ENCODE results near the gene B3GAT3.
A peak's percentile ranks its signal among the peaks of the same experiment; 100 is the strongest.
"Not testable (repeated sequence)": the region's sequence is repeated elsewhere in the genome, so short reads cannot be mapped to it uniquely, and the experiment has no call there.

B3GAT3 gene

DNA sequence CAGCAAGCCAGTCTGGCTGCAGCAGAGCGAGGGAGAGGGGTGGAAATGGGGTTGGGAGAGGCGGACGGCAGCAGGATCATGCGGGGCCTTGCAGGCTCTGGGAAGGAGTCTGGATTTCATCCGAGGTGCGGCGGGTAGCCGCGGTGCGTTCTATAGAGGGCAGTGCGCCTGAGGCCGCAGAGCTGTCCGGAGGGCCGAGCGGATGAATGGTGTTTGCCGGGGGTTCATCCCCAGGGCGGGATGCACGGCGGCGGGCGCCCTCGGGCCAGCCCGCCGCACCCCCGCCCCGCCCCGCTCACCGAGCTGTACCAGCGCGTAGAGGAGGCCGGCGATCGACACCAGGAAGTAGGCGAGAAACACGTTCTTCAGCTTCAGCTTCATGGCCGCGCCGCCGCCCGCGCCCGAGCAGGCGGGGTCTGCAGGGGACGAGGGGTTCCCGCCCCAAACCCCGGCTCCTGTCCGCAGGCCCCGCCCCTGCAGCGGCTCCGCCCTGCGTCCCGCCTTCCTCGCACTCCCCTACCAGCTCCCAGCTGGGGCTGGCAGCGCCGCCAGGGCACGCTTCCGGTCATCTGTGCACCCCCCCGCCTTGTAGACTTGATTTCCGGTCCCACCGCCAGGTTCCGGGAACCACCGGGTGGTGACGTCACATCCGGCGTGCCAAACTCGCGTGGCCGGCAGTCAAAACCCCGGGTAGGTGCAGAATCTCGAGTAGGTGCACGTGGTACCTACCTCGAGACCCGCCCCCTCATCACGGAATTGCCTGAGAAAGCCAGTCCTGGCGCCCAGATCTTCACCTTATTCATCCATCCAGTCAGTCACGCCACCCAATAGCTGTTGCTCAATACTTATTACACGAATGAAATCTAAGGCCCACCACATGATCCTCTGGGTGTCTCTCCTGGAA is at the start of gene B3GAT3:
Gene B3GAT3, minus strand, starts transcription at position 420 of the 904 bp plus-strand sequence. Its CDS starts 39 bp downstream, at position 381.
- DNase-seq (ENCODE audit: low read depth in 3 of 3, low spot score in 1 of 3) = peak; percentile 87 to 90 (median 89)

DNA sequence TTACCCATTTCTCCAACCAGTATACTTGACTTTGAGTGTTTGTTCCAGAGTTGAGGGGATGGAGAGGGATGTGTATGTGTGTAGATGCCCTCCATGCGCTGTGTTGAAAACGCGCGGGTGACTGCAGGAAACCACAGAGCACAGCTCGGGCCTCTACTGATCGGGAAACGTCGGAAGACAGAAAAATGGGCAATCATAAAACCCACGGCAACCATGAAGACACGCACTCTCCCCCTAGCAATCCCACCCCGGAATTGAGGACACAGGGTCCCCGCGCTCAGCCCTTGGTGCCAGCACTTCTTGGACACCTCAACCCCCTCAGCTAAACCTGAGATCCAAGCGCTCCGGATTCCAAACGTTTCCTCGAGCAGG is 49.4 kb upstream of the B3GAT3 start:
- DNase-seq (ENCODE audit: low read depth in 3 of 3, low spot score in 1 of 3) = no peak

DNA sequence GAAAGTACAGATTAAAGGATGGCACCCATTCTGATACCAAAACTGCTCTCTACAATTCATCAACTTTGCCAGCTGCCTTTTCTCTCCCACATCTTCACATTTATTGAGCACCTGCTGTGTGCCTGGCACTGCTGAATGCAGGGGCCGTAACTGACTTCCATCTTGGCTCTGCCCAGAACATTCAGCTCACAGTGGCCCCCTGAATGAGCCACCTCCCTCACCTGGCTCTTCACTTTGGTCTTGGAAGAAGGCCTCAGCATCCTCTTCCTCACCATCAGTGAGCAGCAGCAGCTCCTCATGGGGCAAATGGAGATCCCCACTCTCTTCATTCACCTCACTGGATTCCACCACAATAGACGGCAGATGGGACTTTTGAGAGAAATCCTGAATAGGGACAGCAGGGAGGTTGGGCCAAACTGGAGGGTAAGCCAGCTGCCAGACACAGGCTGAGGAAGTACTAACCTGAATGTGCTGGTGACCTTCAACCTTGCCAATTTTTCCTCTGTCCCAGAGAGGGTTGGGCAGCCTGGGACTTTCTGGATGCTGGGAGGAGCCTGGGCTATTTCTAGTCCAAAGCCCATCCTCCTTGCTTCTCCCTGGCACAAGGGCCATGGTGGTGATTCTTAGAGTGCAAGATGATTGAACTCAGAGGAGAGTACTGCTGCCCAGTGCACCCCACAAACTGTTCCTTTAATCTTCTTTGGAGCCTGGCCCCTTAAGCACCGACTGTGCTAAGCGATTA is 47.8 kb upstream of the B3GAT3 start:
- no peak for DNase-seq (ENCODE audit: low read depth in 3 of 3, low spot score in 1 of 3)

DNA sequence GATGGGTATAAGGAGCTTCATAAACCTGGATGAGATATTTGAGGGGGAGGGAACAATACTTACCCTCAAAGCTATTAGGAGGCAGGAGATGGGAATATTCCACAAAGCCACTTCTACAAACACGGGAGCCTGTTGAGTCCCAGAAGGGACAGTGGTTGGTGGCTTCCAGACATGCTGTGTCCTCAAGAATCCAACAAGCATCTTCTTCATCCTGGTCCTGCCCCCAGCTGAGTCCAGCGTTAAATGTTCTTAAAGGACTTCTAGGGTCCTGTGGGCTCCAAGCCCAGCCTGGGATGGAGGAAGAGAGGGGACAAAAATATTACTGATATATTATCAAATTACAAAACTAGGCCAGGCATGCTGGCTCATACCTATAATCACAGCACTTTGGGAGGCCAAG is 45.7 kb upstream of the B3GAT3 start:
- DNase-seq (ENCODE audit: low read depth in 3 of 3, low spot score in 1 of 3) = no peak

DNA sequence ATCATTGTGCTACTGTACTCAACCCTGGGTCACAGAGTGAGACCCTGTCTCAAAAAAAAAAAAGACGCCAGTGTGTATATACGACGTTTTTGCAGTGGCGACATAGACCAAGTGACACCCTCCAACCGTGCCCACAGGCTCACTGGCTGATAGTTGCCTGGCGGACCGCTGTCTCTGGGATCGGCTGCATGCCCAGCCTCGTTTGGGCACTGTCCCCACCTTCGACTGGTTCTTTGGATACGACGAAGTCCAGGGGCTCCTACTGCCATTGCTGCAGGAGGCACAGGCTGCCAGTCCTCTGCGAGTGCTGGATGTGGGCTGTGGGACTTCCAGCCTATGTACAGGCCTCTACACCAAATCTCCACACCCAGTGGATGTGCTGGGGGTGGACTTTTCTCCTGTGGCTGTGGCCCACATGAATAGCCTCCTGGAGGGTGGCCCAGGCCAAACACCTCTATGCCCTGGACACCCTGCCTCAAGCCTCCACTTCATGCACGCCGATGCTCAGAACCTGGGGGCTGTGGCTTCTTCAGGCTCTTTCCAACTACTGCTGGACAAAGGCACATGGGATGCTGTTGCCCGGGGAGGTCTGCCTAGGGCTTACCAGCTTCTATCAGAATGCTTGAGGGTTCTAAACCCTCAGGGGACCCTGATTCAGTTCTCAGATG is 44.6 kb upstream of the B3GAT3 start:
- DNase-seq (ENCODE audit: low read depth in 3 of 3, low spot score in 1 of 3) = no peak

DNA sequence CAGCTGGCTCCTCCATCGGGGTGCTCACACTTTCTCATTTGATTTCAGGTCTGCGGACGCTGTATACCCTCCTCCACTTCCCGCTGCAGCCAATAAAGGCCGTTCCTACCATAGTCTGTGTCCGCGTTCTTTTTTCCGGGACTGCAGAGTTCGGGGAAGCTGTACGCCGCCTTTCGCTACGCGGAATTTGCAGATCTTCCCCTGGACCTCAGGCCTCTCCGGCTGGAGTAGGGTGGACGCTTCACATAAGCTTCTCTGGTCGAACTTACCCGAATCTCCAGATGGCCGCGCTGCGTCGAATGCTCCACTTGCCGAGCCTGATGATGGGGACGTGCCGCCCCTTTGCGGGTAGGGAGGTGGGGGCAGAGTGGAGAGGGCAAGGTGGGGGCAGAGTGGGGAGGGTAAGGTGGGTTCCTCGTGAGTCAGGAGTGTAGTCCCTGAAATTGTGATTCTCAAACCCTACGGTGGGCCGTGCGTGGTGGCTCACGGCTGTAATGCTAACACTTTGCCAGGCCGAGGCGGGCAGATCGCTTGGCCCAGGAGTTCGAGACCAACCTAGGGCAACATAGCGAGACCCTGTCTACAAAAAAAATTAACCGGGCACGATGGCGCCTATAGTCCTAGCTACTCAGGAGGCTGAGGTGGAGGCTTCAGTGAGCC is 43.9 kb upstream of the B3GAT3 start:
- DNase-seq (ENCODE audit: low read depth in 3 of 3, low spot score in 1 of 3) = peak in 2 of 3 donors; percentile 27 to 50

DNA sequence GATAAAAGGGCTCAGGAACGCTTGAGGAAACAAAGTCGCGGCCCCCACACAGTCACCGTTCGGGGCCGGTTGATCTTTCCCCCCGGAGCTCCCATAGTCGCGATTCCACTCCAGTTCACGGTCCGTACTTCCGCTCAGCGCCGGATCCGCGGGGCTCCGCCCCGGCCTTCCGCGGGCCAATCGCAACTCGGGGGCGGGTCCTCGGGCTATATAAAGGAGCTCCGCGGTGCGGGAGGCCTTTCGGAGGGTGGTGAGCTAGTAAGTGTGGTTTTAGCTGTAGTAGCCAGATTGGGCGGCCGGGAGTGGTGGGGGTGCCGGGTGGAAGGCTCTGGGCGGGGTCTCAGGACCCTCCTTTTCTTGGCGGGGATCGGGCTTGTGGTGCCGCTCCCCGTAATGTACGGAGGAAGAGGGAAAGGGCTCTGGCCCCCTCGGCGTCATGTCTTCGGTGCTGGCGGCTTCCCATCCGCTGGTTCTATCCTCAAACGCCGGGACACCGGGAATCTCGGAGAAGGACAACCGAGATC is 43.4 kb upstream of the B3GAT3 start, which contains the start of the genes C11orf98 and CSKMT:
Gene C11orf98, minus strand, starts transcription at position 136 of the 524 bp plus-strand sequence. Its CDS starts 41 bp downstream, at position 95.
Gene CSKMT, plus strand, starts transcription at position 238 of the 524 bp plus-strand sequence. CDS start 568 bp downstream, outside the sequence.
- DNase-seq (ENCODE audit: low read depth in 3 of 3, low spot score in 1 of 3) = peak; percentile 90 to 95 (median 95)

DNA sequence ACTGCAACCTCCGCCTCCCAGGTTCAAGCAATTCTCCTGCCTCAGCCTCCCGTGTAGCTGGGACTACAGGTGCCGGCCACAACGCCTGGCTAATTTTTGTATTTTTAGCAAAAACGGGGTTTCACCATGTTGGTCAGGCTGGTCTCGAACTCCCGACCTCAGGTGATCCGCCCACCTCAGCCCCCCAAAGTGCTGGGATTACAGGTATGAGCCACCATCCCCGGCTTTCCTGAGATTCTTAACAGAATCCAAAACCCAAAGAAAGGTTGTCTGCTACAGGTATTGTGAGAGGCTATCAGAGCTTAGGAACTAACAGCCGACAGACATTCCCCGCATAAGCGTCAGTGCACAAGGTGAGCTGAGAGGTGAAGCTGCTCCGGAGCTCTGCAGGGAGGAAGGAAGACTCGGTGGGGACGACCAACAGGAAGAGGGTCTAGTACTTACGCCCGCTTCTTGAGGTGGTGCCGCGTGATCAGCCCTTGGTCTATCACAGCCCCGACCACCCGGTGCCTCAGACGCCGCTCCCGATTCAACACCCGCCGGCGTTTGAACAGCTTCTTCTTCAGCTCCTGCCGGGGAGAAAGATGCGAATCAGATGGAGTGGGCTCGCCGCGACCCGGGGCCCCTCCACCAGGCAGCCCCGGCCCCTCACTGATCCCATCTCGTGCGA is 42.8 kb upstream of the B3GAT3 start:
- peak in 1 of 3 donors; percentile 19 for DNase-seq (ENCODE audit: low read depth in 3 of 3, low spot score in 1 of 3)

DNA sequence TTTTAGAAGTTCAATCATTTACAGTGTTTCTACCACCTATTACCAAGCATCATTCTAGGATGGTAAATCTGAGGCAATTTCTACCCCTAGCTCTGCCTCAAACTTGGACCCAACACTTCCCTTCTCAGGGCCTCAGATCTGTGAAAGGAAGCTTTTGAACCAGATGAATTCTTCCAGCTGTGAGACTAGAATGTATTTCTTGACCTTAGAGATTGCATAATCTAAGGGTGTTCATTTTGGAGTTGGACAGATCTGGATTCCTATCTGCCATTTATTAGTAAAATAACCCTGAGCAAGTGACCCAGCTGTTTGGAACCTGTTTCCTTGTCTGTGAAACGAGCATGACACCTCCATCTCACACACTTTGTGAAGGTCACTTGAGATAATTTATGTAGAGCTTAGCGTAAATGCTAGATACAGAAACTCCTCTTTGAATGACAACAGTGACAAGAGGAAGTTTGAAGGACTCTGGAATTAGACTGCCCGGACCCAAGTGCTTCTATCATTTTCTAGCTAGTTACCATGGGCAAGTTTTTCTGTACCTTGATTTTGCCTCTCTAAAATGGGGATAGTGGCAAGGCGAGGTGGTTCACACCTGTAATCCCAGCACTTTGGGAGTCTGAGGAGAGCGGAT is 35.1 kb upstream of the B3GAT3 start:
- no peak for DNase-seq (ENCODE audit: low read depth in 3 of 3, low spot score in 1 of 3)

DNA sequence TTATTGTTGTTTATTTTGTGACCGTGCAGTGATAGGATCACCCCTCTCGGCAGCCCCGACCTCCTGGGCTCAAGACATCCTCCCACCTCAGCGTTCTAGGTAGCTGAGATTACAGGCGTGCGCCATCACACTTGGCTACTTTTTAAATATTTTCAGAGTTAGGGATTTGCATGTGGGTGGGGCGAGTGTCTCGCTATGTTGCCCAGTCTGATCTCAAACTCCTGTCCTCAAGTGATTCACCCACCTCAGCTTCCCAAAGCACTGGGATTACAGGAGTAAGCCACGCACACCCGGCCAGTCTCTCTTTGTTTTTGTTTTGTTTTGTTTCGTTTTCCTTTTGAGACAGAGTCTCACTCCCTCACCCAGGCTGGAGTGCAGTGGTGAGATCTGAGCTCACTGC is 32.5 kb upstream of the B3GAT3 start:
- no peak for DNase-seq (ENCODE audit: low read depth in 3 of 3, low spot score in 1 of 3)

DNA sequence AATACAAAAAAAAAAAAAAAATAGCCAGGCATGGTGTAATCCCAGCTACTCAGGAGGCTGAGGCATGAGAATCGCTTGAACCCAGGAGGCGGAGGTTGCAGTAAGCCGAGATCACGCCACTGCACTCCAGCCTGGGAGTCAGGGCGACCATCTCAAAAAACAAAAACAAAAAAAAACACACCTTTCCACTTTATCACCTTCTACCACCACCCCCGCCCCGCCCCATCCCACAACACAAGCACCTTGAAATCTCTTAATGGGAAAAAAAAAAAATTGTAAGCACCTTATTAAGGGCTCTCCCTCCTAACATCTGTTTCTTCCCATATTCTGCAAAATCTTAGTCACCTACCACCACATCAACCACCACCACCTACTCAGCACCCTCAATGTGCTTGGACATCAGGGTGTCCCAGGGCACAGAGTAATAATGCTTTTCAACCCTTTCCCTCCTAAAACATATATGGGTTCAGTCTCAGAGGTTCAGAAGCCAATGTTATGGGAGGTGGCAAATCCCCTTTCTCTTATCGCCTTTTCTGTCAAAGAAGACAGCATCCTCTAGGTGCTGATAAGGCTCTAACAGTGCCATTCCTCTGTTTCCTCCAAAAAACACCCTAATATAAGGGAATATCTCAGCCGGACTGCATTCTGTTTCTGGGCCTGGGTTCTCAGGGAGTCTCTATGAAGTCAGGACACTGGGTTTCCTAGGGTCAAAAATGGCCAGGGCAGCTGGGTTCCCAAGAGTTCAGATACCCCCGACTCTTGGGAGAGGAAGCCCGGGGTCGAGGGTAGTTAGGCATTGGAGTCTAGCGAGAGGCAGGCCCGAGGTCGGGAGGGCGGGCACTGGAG is 30.6 kb upstream of the B3GAT3 start:
- no peak for DNase-seq (ENCODE audit: low read depth in 3 of 3, low spot score in 1 of 3)

DNA sequence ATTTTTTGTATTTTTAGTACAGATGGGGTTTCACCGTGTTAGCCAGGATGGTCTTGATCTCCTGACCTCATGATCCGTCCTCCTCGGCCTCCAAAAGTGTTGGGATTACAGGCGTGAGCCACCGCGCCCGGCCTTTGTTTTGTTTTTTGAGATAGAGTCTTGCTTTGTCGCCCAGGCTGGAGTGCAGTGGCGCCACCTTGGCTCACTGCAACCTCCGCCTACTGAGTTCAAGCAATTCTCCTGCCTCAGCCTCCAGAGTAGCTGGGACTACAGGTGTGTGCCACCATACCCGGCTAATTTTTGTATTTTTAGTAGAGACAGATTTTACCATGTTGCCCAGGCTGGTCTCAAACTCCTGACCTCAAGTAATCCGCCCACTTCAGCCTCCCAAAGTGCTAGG is 28.5 kb upstream of the B3GAT3 start:
- DNase-seq (ENCODE audit: low read depth in 3 of 3, low spot score in 1 of 3) = not testable (repeated sequence)

DNA sequence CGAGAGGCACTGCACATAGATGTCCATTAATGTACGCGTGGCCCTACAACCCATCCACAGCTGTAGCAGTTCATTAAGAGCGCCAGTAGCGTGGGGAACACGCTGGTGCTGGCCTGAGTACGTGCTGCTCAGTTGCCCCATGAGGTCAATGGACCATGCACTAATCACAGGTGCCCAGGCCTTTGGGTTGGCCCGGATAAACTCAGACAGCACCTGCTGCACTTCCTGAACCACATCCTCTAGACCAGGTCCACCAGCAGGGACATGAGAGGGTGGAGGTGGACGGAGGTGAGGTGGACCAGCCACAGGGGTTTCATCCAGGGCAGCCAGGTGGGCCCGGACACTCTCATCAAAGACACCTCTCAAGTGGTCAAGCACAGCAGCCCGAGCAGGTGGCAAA is 27.7 kb upstream of the B3GAT3 start:
- no peak for DNase-seq (ENCODE audit: low read depth in 3 of 3, low spot score in 1 of 3)

DNA sequence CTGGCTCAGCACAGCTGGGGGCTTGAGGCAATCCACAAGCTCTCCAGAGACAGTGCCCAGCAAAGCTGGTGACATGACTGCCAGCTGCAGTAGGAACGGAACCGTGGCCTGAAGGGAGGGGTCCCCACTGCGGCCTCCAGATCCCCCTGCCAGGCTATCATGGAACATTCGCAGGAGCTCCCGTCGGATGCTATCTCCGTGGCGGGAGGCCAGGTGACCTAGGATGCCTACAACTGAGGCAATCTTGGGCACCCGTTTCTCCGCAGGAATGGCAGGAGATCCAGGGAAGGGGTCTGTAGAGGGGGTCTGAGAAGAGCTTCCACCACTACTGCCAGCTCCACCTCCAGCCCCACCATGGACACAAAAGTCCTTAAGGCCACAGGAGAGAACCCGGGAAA is 27.2 kb upstream of the B3GAT3 start:
- DNase-seq (ENCODE audit: low read depth in 3 of 3, low spot score in 1 of 3) = no peak

DNA sequence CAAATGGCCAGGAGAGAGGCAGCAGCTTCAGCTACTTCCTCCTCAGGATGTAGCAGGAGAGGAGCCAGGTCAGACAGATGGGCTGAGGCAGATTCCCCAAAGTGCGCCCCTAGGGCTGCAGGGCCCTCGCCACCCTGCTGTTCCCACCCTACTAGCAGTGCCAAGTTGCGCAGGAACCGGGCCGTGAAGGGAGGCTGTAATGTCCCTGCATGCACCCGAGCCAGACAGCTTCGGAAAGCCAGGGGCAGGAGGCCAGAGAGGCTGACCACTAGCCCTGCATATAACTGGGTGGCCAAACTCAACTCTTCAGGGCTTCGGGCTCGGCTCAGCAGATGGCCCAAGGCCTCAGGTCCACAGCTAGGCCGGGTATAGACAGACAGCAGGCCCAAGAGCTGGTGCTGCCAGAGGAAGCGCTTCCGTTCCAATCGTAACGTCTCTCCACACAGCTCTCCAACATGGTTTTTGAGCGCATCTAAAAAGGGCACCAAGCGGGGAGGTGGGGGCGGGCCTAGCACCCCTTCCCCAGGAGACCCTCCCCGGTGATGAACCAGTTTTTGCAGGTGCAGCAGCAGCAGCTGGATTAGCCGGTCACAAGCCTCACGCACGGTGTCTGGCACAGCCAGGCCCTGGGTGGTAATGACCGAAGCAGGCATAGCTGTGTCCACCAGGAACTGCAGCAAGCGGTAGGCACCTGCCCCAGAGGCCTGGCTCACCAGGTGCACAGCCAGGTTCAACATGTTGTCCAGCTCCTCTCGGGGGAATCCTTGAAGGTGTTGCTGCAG is 26.6 kb upstream of the B3GAT3 start:
- no peak for DNase-seq (ENCODE audit: low read depth in 3 of 3, low spot score in 1 of 3)

DNA sequence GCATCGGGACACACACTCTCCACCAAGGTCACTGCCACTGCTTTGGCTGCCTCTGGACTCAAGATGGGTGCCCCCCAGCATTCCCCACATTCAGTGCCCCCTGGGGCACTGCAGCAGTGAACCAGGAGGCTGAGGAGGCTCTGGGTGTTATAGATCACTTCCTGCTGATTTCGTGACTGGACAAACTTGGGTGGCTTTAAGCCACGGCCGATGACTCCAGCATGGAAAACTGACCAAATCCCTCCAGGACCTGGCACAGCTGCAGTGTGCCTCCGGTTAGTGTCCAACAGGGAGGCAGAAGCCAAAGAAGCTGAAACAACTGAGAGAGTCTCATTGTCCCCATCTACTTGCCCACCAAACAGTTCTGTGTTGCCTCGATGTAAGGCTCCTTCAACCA is 25.8 kb upstream of the B3GAT3 start:
- no peak for DNase-seq (ENCODE audit: low read depth in 3 of 3, low spot score in 1 of 3)

DNA sequence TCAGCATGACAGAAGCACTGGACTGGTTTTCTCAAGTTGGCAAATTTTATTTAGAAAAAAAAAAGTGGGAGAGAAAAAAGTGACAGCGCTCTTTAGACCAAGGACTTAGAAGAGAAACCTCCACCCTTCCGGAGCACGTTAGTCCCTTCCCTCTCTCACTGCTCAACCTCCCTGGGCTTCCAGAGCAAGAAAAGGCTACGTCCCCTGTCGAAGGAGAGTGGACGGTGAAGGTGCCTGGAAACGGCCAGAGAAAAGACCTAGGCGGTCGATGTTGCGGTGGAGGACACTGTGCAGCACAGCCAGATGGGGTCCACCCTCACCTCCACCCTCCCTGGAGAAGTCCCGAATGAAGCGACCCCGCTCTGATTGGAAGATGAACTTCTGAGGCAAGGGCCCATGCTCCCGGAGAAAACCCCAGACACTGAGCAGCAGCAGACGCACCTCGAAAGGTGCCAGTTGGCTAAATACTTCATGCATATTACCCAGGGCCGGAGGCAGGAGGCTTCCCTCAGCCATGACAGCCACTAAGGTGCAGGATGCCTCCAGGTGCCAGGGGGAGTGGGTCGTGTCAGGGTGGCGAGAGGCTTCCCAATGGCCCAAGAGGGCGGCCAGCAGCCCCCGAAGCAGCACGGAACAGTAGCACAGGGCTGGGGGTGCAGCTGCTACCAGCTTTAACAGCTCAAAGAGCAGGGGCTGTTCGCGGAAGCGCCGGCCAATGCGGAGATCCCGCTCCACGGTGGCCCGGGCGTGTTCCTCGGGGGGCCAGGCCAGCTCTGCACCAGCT is 25.2 kb upstream of the B3GAT3 start:
- no peak for DNase-seq (ENCODE audit: low read depth in 3 of 3, low spot score in 1 of 3)
